Bronchial epithelial cell (primary cell): ENCODE results near the gene GLYR1. TPM values are rescaled to one million over a fixed set of nuclear protein-coding genes. Genes with fewer than 3 reads are reported as not detected.
"Not testable (repeated sequence)": the region's sequence is repeated elsewhere in the genome, so short reads cannot be mapped to it uniquely, and the experiment has no call there.

Experiments used
- DNase-seq: peaks from one replicate; pipeline ENCODE4 v3.0.0-alpha.2; 2010; ENCODE audit warnings: low read depth
- FAIRE-seq: peaks from 2 replicates; lab custom pipeline; 2011; peaks lifted over from hg19 to GRCh38; lab: Jason Lieb, UNC
- H3K27me3 ChIP-seq: 2 replicates; pipeline ENCODE4 v1.5.1; 2011; ENCODE audit warnings: low read length; ENCODE audit not compliant: control insufficient read depth, insufficient read depth
- H3K36me3 ChIP-seq: 2 replicates; pipeline ENCODE4 v1.5.1; 2011; ENCODE audit warnings: low read length; ENCODE audit not compliant: control insufficient read depth, insufficient read depth
- H3K4me3 ChIP-seq: 2 replicates; pipeline ENCODE4 v1.5.1; 2011; ENCODE audit warnings: mild to moderate bottlenecking, low read depth, low read length, control low read depth
- CTCF ChIP-seq: IDR thresholded peaks from 2 replicates; pipeline ENCODE4 v1.5.1; 2011; ENCODE audit warnings: mild to moderate bottlenecking, moderate library complexity, low read length, control low read depth, inconsistent platforms; ENCODE audit not compliant: insufficient read depth, severe bottlenecking
- total RNA-seq: library from RNA; depleted of rRNA; stranded (reverse); fragments of >200 nt; gene quantifications from 2 replicates; pipeline ENCODE4 v1.2.1, GENCODE V29; 2014

GLYR1 gene
- total RNA-seq, result 31.1 and 35.5 TPM in 2 replicates

DNA sequence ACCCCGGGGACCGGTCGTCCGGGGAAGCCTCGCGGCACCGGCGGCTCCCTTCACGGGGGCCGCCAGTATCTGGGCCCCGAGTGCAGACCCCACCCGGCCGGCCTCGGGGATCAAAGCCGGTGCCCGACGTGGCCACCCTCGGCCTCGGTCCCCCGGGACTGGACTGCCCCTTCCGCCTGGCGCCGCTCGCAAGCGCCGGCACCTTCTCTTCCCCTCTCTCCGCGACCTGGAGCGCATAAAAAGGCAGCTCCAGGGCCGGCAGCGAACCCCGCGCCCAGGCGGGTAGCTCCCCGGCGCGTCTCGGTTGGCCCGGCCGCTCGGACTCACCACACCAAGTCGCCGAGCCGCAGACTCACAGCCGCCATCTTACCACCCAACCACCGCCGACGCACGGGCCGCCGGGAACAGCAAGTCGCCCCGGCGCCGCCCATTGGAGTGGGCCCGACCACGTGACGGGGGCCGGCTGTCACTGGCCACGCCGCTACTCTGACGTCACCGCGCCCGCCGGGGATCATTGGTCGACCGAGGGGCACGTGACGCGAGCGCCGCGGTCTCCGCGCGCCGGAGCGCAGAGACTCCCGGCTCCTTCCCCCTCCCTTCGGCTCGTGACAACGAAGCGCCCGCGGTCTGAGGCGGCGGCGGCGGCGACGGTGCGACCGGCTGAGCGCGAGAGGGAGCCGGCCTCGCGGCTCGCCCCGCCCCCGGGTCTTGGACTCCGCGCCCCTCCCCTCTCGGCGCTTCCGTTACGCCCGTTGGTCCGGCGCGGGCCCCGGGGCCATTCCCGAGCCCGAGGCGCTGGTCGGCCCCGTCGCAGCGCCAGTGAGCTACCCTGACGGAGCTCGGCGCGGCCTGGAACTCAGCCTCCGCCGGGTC is at the start of gene GLYR1, which contains the start of gene UBN1:
Gene GLYR1, minus strand, starts transcription at position 388 of the 873 bp plus-strand sequence. Its CDS starts 23 bp downstream, at position 365.
Gene UBN1, plus strand, starts transcription at position 581 of the 873 bp plus-strand sequence. CDS start 5,437 bp downstream, outside the sequence.
- peak; percentile 85 for DNase-seq
- peak within 1 kb of the TSS; percentile 88 for H3K4me3 ChIP-seq
- no peaks in the 10 kb centered on the region for H3K27me3 ChIP-seq
- peaks cover 7% of the 10 kb centered on the region for H3K36me3 ChIP-seq
- TF ChIP-seq CTCF, result no peak
- no peak for FAIRE-seq

DNA sequence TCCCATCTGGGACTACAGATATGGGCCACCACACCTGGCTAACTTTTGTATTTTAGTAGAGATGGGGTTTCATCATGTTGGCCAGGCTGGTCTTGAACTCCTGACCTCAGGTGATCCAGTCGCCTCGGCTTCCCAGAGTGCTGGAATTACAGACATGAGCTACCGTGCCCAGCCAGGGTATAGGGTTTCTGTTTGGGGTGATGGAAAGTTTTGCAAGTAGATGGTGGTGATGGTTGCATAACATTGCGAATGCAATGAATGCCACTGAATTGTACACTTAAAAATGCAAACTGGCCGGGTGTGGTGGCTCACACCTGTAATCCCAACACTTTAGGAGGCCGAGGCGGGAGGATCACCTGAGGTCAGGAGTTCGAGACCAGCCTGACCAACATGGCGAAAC is 49.7 kb upstream of the GLYR1 start:
- H3K36me3 ChIP-seq, result peaks cover 67% of the 10 kb centered on the region
- not testable (repeated sequence) for H3K4me3 ChIP-seq, H3K27me3 ChIP-seq, DNase-seq, FAIRE-seq

DNA sequence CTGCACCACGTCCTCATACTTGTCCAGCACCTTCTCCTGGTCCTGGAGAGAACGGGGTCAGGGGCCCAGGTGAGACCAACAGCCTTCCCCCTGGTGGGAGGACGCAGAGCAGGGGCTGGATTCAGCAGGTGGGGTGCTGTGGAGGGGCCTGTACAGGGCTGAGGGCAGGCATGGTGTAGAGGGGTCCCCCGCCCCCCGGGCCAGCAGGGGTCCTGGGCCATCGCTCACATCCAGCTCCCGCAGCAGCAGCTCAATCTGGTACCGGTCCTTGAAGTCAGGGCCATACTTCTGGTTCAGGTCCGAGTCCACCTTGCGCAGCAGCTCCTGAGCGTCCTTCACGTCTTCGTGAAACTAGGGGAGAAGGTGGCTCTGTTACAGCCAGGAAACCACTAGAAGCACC is 48.3 kb upstream of the GLYR1 start:
- FAIRE-seq (no peak), DNase-seq (no peak)
- H3K36me3 ChIP-seq, result peaks cover 73% of the 10 kb centered on the region
- no peaks in the 10 kb centered on the region for H3K27me3 ChIP-seq
- H3K4me3 ChIP-seq, result no peak overlapping the region
- no peak for TF ChIP-seq CTCF

GRCh38 chr16:4894276-4895150 is 47.4 kb upstream of the GLYR1 start:
- Histone ChIP-seq H3K36me3 (peaks cover 75% of the 10 kb centered on the region), H3K27me3 (no peaks in the 10 kb centered on the region), H3K4me3 (no peak overlapping the region)
- FAIRE-seq, result no peak
- no peak for TF ChIP-seq CTCF
- DNase-seq, result no peak

DNA sequence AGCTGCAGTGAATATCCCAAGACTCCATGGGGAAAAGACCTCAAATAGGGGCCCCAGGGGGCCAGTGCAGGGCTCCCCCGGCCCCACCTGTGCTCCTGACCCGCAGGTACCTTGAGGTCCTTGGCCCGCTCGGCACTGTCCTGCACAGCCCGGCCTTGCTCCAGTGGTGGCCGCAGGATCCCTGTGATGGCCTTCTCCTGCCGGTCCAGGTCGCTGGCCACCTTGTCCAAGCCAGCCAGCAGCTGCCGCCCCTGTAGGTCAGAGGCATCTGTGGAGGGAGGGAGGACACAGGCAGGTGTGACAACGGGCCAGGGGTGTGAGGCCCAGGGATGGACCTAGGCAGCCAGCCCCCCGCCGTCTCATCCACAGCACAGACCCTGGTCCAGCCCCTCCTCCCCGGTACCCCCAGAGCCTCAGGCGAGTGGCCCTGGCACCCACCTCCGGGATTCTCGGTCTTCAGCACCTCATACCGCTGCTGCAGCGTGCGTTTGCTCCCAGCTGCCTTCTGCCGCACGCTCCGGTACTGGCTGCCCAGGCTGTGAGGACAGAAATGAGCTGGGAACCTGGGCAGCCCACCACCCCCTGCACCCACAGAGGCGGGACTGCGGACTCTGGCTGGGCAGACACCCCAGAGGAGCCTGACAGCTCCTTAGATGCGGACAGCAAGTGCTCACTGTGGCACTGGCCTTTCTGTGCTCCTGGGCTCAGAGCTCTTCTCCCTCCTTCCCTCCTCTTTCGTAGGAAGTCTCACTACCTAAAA is 46.2 kb upstream of the GLYR1 start:
- no peak for TF ChIP-seq CTCF

More for the DNA sequence above, 46.2 kb upstream of the GLYR1 start:
- no peak for FAIRE-seq
- H3K36me3 ChIP-seq, result peaks cover 72% of the 10 kb centered on the region
- H3K27me3 ChIP-seq, result no peaks in the 10 kb centered on the region
- H3K4me3 ChIP-seq, result no peak overlapping the region
- DNase-seq, result no peak
